GM21381 (cell line): Measurements from ENCODE around the gene THBS1.

ENCODE experiments used
- ATAC-seq: cut with Tn5 transposase; IDR thresholded peaks from one replicate; pipeline ENCODE4 v1.9.1; 2021; ENCODE audit warnings: mild to moderate bottlenecking, moderate library complexity; ENCODE audit not compliant: unreplicated experiment

Gene THBS1

GRCh38 chr15:39587731-39588530, 7.1 kb downstream of the THBS1 start:
- no peak for ATAC-seq

- ATAC-seq: no peak
These were observed 7.8 kb downstream of the THBS1 start for GRCh38 chr15:39588531-39589192.

GRCh38 chr15:39589193-39589814, 8.4 kb downstream of the THBS1 start:
- no peak for ATAC-seq

- ATAC-seq: no peak
These were observed 9.2 kb downstream of the THBS1 start for GRCh38 chr15:39589815-39590644.

- ATAC-seq: no peak
These were observed 10.4 kb downstream of the THBS1 start for GRCh38 chr15:39591141-39591895.

- no peak for ATAC-seq
These were observed 11.0 kb downstream of the THBS1 start for GRCh38 chr15:39591896-39592315.

GRCh38 chr15:39592500-39592899, 11.6 kb downstream of the THBS1 start:
- no peak for ATAC-seq

- no peak for ATAC-seq
These were observed 12.3 kb downstream of the THBS1 start for GRCh38 chr15:39593071-39593655.

GRCh38 chr15:39593656-39594445, 13.0 kb downstream of the THBS1 start:
- no peak for ATAC-seq

GRCh38 chr15:39594446-39595337, 13.8 kb downstream of the THBS1 start:
- ATAC-seq: no peak

GRCh38 chr15:39595338-39596221, 14.7 kb downstream of the THBS1 start:
- ATAC-seq: no peak

GRCh38 chr15:39596358-39597051, 15.6 kb downstream of the THBS1 start:
- ATAC-seq: no peak

GRCh38 chr15:39597336-39597735, 16.5 kb downstream of the THBS1 start:
- ATAC-seq: no peak

- ATAC-seq: no peak
These were observed 16.9 kb downstream of the THBS1 start for GRCh38 chr15:39597751-39598185.

GRCh38 chr15:39598186-39598850, 17.4 kb downstream of the THBS1 start:
- no peak for ATAC-seq
